ENCODE measurements around the gene FAU. TPM values are rescaled to one million over a fixed set of nuclear protein-coding genes. Genes with fewer than 3 reads are reported as not detected.
A peak's percentile ranks its signal among the peaks of the same experiment; 100 is the strongest.

Gene FAU
- total and polyA plus RNA-seq, 2 of the 13 experiments (the other 11 are each of a cell fraction or from before 2014, with no cell fraction given): 374 to 869 TPM

GRCh38 chr11:65095974-65096806 lies 25.7 kb downstream of the FAU start, which contains the start of gene VPS51 (continued):
- TF ChIP-seq NR2F1 (CRISPR knock-in tag; IDR thresholded peaks at IDR 0.05) (peak in 1 of 2 experiments; percentile 45; a peak in 1 of 4 replicates), SUZ12 (IDR thresholded peaks at IDR 0.05; ENCODE audit: low read depth, low read length) (no peak), SMAD3 (CRISPR knock-in tag; IDR thresholded peaks at IDR 0.05) (peak; percentile 70; the same call in 1 of the 2 replicates), THAP11 (CRISPR knock-in tag; IDR thresholded peaks at IDR 0.05) (peak; percentile 94), ZNF75D (CRISPR knock-in tag; IDR thresholded peaks at IDR 0.05; ENCODE audit: borderline replicate concordance) (no peak; the same call in 1 of the 2 replicates), ZNF609 (CRISPR knock-in tag; IDR thresholded peaks at IDR 0.05; ENCODE audit: borderline replicate concordance) (peak; percentile 45; the same call in 1 of the 2 replicates), NFKBIZ (CRISPR knock-in tag; IDR thresholded peaks at IDR 0.05) (peak; percentile 50; the same call in 1 of the 2 replicates), NCOA2 (CRISPR knock-in tag; IDR thresholded peaks at IDR 0.05) (peak; percentile 48; the same call in 1 of the 2 replicates), TOPORS (CRISPR knock-in tag; IDR thresholded peaks at IDR 0.05) (no peak), SOX6 (IDR thresholded peaks at IDR 0.05) (no peak), SOX6 (CRISPR knock-in tag; IDR thresholded peaks at IDR 0.05) (peak; percentile 50; the same call in 1 of the 2 replicates), SNRNP70 (IDR thresholded peaks at IDR 0.05; ENCODE audit: low read depth, low read length) (no peak), MAFG (CRISPR knock-in tag; IDR thresholded peaks at IDR 0.05) (no peak), CREB1 (IDR thresholded peaks at IDR 0.05) (peak; percentile 60), CREB1 (CRISPR knock-in tag; IDR thresholded peaks at IDR 0.05) (peak; percentile 88), SSRP1 (CRISPR knock-in tag; IDR thresholded peaks at IDR 0.05) (no peak), IKZF1 (IDR thresholded peaks at IDR 0.05) (no peak), THAP7 (CRISPR knock-in tag; IDR thresholded peaks at IDR 0.05) (peak; percentile 64; the same call in 1 of the 2 replicates), SNAPC2 (CRISPR knock-in tag; IDR thresholded peaks at IDR 0.05) (no peak), MBNL3 (CRISPR knock-in tag; conservative IDR thresholded peaks at IDR 0.05) (no peak), ZNF556 (CRISPR knock-in tag; IDR thresholded peaks at IDR 0.05; ENCODE audit: borderline replicate concordance) (peak; percentile 86; the same call in 1 of the 2 replicates), ZBTB10 (CRISPR knock-in tag; IDR thresholded peaks at IDR 0.05; ENCODE audit: borderline replicate concordance) (no peak), ZNF501 (CRISPR knock-in tag; IDR thresholded peaks at IDR 0.05) (peak; percentile 70)

Measured in HepG2 (cell line).